ENCODE measurements around the gene ZDHHC1. TPM values are rescaled to one million over a fixed set of nuclear protein-coding genes. Genes with fewer than 3 reads are reported as not detected.
"Not testable (repeated sequence)": the region's sequence is repeated elsewhere in the genome, so short reads cannot be mapped to it uniquely, and the experiment has no call there.

Gene ZDHHC1
- total RNA-seq, 4 donors from 2014 or later: 7.5 to 26.7 (median 17.3) TPM

- no peak overlapping the region for H3K27ac ChIP-seq
- no peaks in the 10 kb centered on the region for H3K4me1 ChIP-seq
- H3K9me3 ChIP-seq: no peaks in the 10 kb centered on the region
- WGBS, 2 donors (ENCODE audit: low coverage in 1 of 2): 89 to 92% methylated on average over 3 of the region's 3 CpGs
- no peaks in the 10 kb centered on the region for H3K36me3 ChIP-seq
- TF ChIP-seq EP300 (IDR thresholded peaks at IDR 0.05) (no peak), CTCF (IDR thresholded peaks at IDR 0.05) (no peak), POLR2A (IDR thresholded peaks at IDR 0.05) (no peak), POLR2AphosphoS5 (IDR thresholded peaks at IDR 0.05) (no peak)
- H3K4me3 ChIP-seq: no peak overlapping the region
- H3K27me3 ChIP-seq: no peaks in the 10 kb centered on the region
- no peak for ATAC-seq
These were observed 55.2 kb downstream of the ZDHHC1 start for GRCh38 chr16:67361038-67361437.

- H3K27me3 ChIP-seq, H3K4me3 ChIP-seq, H3K9me3 ChIP-seq, H3K4me1 ChIP-seq, ATAC-seq, H3K36me3 ChIP-seq, H3K27ac ChIP-seq: not testable (repeated sequence)
- WGBS, 2 donors (ENCODE audit: low coverage in 1 of 2): 93 to 95% methylated on average over 8 of the region's 8 CpGs
These were observed 56.6 kb downstream of the ZDHHC1 start for GRCh38 chr16:67359540-67360269.

GRCh38 chr16:67357561-67357960 is 58.7 kb downstream of the ZDHHC1 start:
- no peak for ATAC-seq
- H3K9me3 ChIP-seq: no peaks in the 10 kb centered on the region
- TF ChIP-seq POLR2A (IDR thresholded peaks at IDR 0.05) (no peak), POLR2AphosphoS5 (IDR thresholded peaks at IDR 0.05) (no peak), EP300 (IDR thresholded peaks at IDR 0.05) (no peak), CTCF (IDR thresholded peaks at IDR 0.05) (no peak)
- H3K27me3 ChIP-seq: no peaks in the 10 kb centered on the region
- no peaks in the 10 kb centered on the region for H3K4me1 ChIP-seq
- no peak overlapping the region for H3K4me3 ChIP-seq
- WGBS, 2 donors (ENCODE audit: low coverage in 1 of 2): 75 to 88% methylated on average over 2 to 4 of the region's 4 CpGs
- H3K36me3 ChIP-seq: no peaks in the 10 kb centered on the region
- H3K27ac ChIP-seq: no peak overlapping the region

- no peaks in the 10 kb centered on the region for H3K36me3 ChIP-seq
- H3K27me3 ChIP-seq: no peaks in the 10 kb centered on the region
- no peak overlapping the region for H3K27ac ChIP-seq
- ATAC-seq: no peak
- 49 to 62% methylated on average over 2 to 3 of the region's 3 CpGs for WGBS, 2 donors (ENCODE audit: low coverage in 1 of 2)
- H3K9me3 ChIP-seq: no peaks in the 10 kb centered on the region
- no peak overlapping the region for H3K4me3 ChIP-seq
- H3K4me1 ChIP-seq: no peaks in the 10 kb centered on the region
- TF ChIP-seq CTCF (IDR thresholded peaks at IDR 0.05): no peak
- no peak for TF ChIP-seq POLR2AphosphoS5 (IDR thresholded peaks at IDR 0.05)
These were observed 59.9 kb downstream of the ZDHHC1 start for GRCh38 chr16:67356396-67356795.

GRCh38 chr16:67352463-67352862 is 63.8 kb downstream of the ZDHHC1 start:
- not testable (repeated sequence) for H3K36me3 ChIP-seq, H3K4me3 ChIP-seq, H3K27me3 ChIP-seq, H3K4me1 ChIP-seq, ATAC-seq, H3K9me3 ChIP-seq, H3K27ac ChIP-seq
- WGBS, 2 donors (ENCODE audit: low coverage in 1 of 2): 90 to 100% methylated on average over 3 of the region's 3 CpGs

- H3K27ac ChIP-seq: no peak overlapping the region
- WGBS, 2 donors (ENCODE audit: low coverage in 1 of 2): 100% methylated on average over 1 of the region's 1 CpG
- H3K36me3 ChIP-seq: no peaks in the 10 kb centered on the region
- TF ChIP-seq CTCF (IDR thresholded peaks at IDR 0.05): no peak
- no peak for TF ChIP-seq POLR2AphosphoS5 (IDR thresholded peaks at IDR 0.05)
- TF ChIP-seq EP300 (IDR thresholded peaks at IDR 0.05): no peak
- no peak for TF ChIP-seq POLR2A (IDR thresholded peaks at IDR 0.05)
- ATAC-seq: no peak
- H3K4me3 ChIP-seq: no peak overlapping the region
- no peaks in the 10 kb centered on the region for H3K4me1 ChIP-seq
- H3K27me3 ChIP-seq: no peaks in the 10 kb centered on the region
- H3K9me3 ChIP-seq: no peaks in the 10 kb centered on the region
These were observed 66.0 kb downstream of the ZDHHC1 start for GRCh38 chr16:67350324-67350723.

Data from gastroesophageal sphincter (tissue), 4 donors.